Keratinocyte (primary cell): ENCODE measurements around the gene RBFOX2.

Source experiments
- CTCF ChIP-seq, 3 experiments: IDR thresholded peaks in 1 of 3; conservative IDR thresholded peaks in 1 of 3; optimal IDR thresholded peaks in 1 of 3; 2 replicates in 2 of 3; 3 replicates in 1 of 3; pipeline versions ENCODE3 to v1.5.1; 2011; ENCODE audit warnings: low read length in 3 of 3, mild to moderate bottlenecking in 3 of 3, moderate library complexity in 2 of 3, control low read depth in 1 of 3, inconsistent platforms in 1 of 3; ENCODE audit not compliant: insufficient read depth in 2 of 3; ENCODE audit errors: extremely low read depth in 1 of 3
- EZH2 ChIP-seq: IDR thresholded peaks from one replicate; pipeline ENCODE4 v1.6.1; 2012; ENCODE audit warnings: inconsistent platforms, mild to moderate bottlenecking, low read length, moderate library complexity

GRCh38 chr22:35903571-35904335 lies 124.9 kb downstream of the RBFOX2 start:
- no peak for TF ChIP-seq CTCF (optimal IDR thresholded peaks at IDR 0.05 in 1 of 3, IDR thresholded peaks at IDR 0.05 in 1 of 3, conservative IDR thresholded peaks at IDR 0.05 in 1 of 3; ENCODE audit: extremely low read depth in 1 of 3, insufficient read depth in 2 of 3, low read length in 3 of 3)
- TF ChIP-seq EZH2: no peak
